Stimulated activated CD4-positive, alpha-beta T cell treated with anti-CD3 and anti-CD28 coated beads, Interleukin-12 subunit alpha, Interleukin-12 subunit beta, amount 100 ng/mL, for 48 hours (primary cell): ENCODE results near the gene LILRB5.
A peak's percentile ranks its signal among the peaks of the same experiment; 100 is the strongest.
"Not testable (repeated sequence)": the region's sequence is repeated elsewhere in the genome, so short reads cannot be mapped to it uniquely, and the experiment has no call there.

Experiments used
- DNase-seq, 3 donors: peaks; one replicate each; pipeline ENCODE4 v3.0.0-alpha.2; 2020; ENCODE audit warnings: low read depth in 2 of 3, low spot score in 1 of 3

Gene LILRB5

GRCh38 chr19:54216869-54217268, 40.2 kb downstream of the LILRB5 start:
- DNase-seq: no peak

- not testable (repeated sequence) for DNase-seq
Observed at GRCh38 chr19:54214734-54215133, 42.3 kb downstream of the LILRB5 start.

GRCh38 chr19:54214217-54214616, 42.9 kb downstream of the LILRB5 start:
- DNase-seq: not testable (repeated sequence)

- no peak for DNase-seq
Observed at GRCh38 chr19:54211235-54211634, 45.8 kb downstream of the LILRB5 start.

GRCh38 chr19:54209811-54210494, 47.1 kb downstream of the LILRB5 start:
- DNase-seq: no peak

- no peak for DNase-seq
Observed at GRCh38 chr19:54209058-54209810, 47.8 kb downstream of the LILRB5 start.

GRCh38 chr19:54208784-54209057, 48.4 kb downstream of the LILRB5 start:
- DNase-seq: no peak

- DNase-seq: peak; percentile 54 to 65 (median 59)
Observed at GRCh38 chr19:54207983-54208783, 48.9 kb downstream of the LILRB5 start.

GRCh38 chr19:54207676-54207982, 49.4 kb downstream of the LILRB5 start:
- DNase-seq: no peak

- not testable (repeated sequence) for DNase-seq
Observed at GRCh38 chr19:54207193-54207592, 49.9 kb downstream of the LILRB5 start.

GRCh38 chr19:54206831-54207177, 50.3 kb downstream of the LILRB5 start:
- no peak for DNase-seq

- no peak for DNase-seq
Observed at GRCh38 chr19:54206030-54206830, 50.8 kb downstream of the LILRB5 start.

- DNase-seq: no peak
Observed at GRCh38 chr19:54204767-54205468, 52.2 kb downstream of the LILRB5 start.

GRCh38 chr19:54203151-54203611, 53.9 kb downstream of the LILRB5 start:
- DNase-seq: no peak

GRCh38 chr19:54201980-54202379, 55.1 kb downstream of the LILRB5 start:
- no peak for DNase-seq

GRCh38 chr19:54201172-54201701, 55.8 kb downstream of the LILRB5 start:
- no peak for DNase-seq
